ENCODE measurements around the gene RPS25.

DNA sequence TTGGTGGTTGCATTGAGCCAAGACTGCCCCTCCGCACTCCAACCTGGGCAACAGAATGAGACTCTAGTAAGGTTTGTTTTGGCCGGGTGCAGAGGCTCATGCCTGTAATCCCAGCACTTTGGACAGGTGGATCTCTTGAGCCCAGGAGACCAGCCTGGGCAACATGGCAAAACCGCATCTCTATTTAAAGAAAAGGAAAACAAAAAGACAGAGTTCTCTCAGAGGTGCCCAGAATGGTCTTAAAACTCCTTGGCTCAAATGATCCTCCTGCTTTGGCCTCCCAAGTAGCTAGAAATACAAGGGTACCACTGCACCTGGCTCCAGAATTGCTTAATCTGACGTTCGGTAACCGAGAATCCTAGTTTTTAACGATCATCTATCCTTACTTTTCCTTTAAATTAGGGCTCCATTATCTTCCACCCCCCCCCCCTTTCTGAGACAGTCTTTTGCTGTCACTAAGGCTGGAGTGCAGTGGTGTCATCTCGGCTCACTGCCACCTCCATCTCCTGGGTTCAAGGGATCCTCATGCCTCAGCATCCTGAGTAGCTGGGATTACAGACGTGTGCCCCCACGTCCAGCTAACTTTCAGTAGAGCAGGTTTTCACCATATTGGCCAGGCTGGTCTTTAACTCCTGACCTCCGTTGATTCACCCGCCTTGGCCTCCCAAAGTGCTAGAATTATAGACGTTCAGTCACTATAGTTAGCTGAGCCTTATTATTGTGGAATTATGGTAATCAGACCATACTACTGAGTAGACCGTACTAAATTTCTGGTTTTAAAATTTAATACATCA, 1.7 kb downstream of the RPS25 start:
- TF ChIP-seq EZH2phosphoT487 (IDR thresholded peaks at IDR 0.05; ENCODE audit: borderline replicate concordance) (no peak), CTCF (conservative IDR thresholded peaks at IDR 0.05; ENCODE audit: low read length) (no peak)
